K562 (cell line): Measurements from ENCODE around the gene PRR14. TPM values are rescaled to one million over a fixed set of nuclear protein-coding genes. Genes with fewer than 3 reads are reported as not detected.

Source experiments
- ATAC-seq: fragments of 200-7000 bp; cut with Tn5 transposase; 3 replicates; pipeline ENCODE4 v1.9.1; 2020; ENCODE audit warnings: moderate library complexity
- BruUV-seq: library from RNA; stranded (reverse); fragments of 400-500 nt; replicated peaks from 2 replicates; lab custom pipeline; 2021; lab: Mats Ljungman, UMichigan
- CTCF ChIA-PET: fragments of 300-600 bp; formaldehyde crosslinking; extraction: SDS; loops from one replicate; lab custom pipeline; 2021; ENCODE audit warnings: low intra/inter-chr PET ratio; lab: Yijun Ruan, JAX
- POLR2A ChIA-PET: fragments of 300-600, 350-650 bp; sonication (Branson Sonifier 250); formaldehyde crosslinking; extraction: SDS; loops from one replicate; lab custom pipeline; 2021; ENCODE audit warnings: antibody characterized with exemption, inconsistent platforms; lab: Yijun Ruan, JAX
- DNase-seq, 4 experiments: peaks; one replicate each; pipeline versions ENCODE4 v3.0.0 to v3.0.0-alpha.2; 2011 to 2018; ENCODE audit warnings: low spot score in 3 of 4, mixed read lengths in 3 of 4; ENCODE audit errors: extremely low read depth in 1 of 4
- FAIRE-seq: peaks from 2 replicates; lab custom pipeline; 2011; peaks lifted over from hg19 to GRCh38; lab: Jason Lieb, UNC
- H2AFZ ChIP-seq: 2 replicates; pipeline ENCODE4 v1.6.0; 2011; ENCODE audit warnings: low read depth, low read length, control low read depth, inconsistent platforms
- H3K27ac ChIP-seq: fragments of 200-600 bp; 3 replicates; pipeline ENCODE4 v1.8.0; 2011; ENCODE audit warnings: low read depth, mild to moderate bottlenecking, control low read depth, inconsistent platforms, low read length, moderate library complexity, mixed read lengths; ENCODE audit errors: extremely low read depth
- H3K27me3 ChIP-seq, 2 experiments: fragments of 300-600 bp in 1 of 2; 2 replicates in 1 of 2; 3 replicates in 1 of 2; pipeline versions ENCODE4 v1.6.0 to v1.8.0; 2011; ENCODE audit warnings: inconsistent platforms in 2 of 2, low read length in 2 of 2, mild to moderate bottlenecking in 1 of 2, mixed read lengths in 1 of 2, moderate library complexity in 1 of 2; ENCODE audit not compliant: control insufficient read depth in 2 of 2, insufficient read depth in 2 of 2
- H3K36me3 ChIP-seq: fragments of 300-600 bp; 3 replicates; pipeline ENCODE4 v1.8.0; 2011; ENCODE audit warnings: mild to moderate bottlenecking, low read length, inconsistent platforms; ENCODE audit not compliant: control insufficient read depth, insufficient read depth
- H3K4me1 ChIP-seq, 2 experiments: fragments of 200-600 bp in 1 of 2; replicated peaks in 1 of 2; 2 replicates in 1 of 2; 3 replicates in 1 of 2; pipeline versions ENCODE4 v1.5.1 to v1.8.0; 2011; ENCODE audit warnings: inconsistent platforms in 2 of 2, low read length in 2 of 2, mild to moderate bottlenecking in 1 of 2, mixed read lengths in 1 of 2, moderate library complexity in 1 of 2; ENCODE audit not compliant: control insufficient read depth in 2 of 2, insufficient read depth in 2 of 2
- H3K4me2 ChIP-seq: 2 replicates; pipeline ENCODE4 v1.6.1; 2011; ENCODE audit warnings: low read length, control low read depth, inconsistent platforms, mixed read lengths; ENCODE audit not compliant: insufficient read depth
- H3K4me3 ChIP-seq: fragments of 200-600 bp; sonication (generic), shearing (Covaris generic); 2 replicates; pipeline ENCODE4 v1.5.1; 2016; ENCODE audit warnings: control low read depth, inconsistent platforms
- H3K79me2 ChIP-seq: fragments of 200-600 bp; 3 replicates; pipeline ENCODE4 v1.8.0; 2011; ENCODE audit warnings: low read length, inconsistent platforms; ENCODE audit not compliant: control insufficient read depth, insufficient read depth
- H3K9ac ChIP-seq, 2 experiments: 2 replicates each; pipeline versions ENCODE4 v1.6.0 to v1.6.1; 2011; ENCODE audit warnings: low read depth in 2 of 2, low read length in 2 of 2, control low read depth in 1 of 2, inconsistent platforms in 1 of 2, mild to moderate bottlenecking in 1 of 2, mixed read lengths in 1 of 2; ENCODE audit not compliant: insufficient read depth in 1 of 2
- H3K9me1 ChIP-seq: one replicate; pipeline ENCODE4 v1.6.0; 2011; ENCODE audit warnings: inconsistent platforms, mild to moderate bottlenecking, low read length, moderate library complexity; ENCODE audit not compliant: control insufficient read depth, insufficient read depth
- H3K9me3 ChIP-seq: replicated peaks from 2 replicates; pipeline ENCODE4 v1.5.1; 2011; ENCODE audit warnings: low read depth, low read length, inconsistent platforms; ENCODE audit not compliant: control insufficient read depth, insufficient read depth
- H4K20me1 ChIP-seq: replicated peaks from 2 replicates; pipeline ENCODE4 v1.6.1; 2011; ENCODE audit warnings: low read length, inconsistent platforms, mixed read lengths; ENCODE audit not compliant: control insufficient read depth, insufficient read depth
- HSF4 ChIP-seq: fragments of 250-450 bp; sonication (Bioruptor Pico); IDR thresholded peaks from 2 replicates; pipeline ENCODE4 v2.1.2; 2022; ENCODE audit warnings: mild to moderate bottlenecking, moderate library complexity, borderline replicate concordance
- MEF2D ChIP-seq: conservative IDR thresholded peaks from 2 replicates; pipeline ENCODE4 v1.6.1; 2016; ENCODE audit warnings: low read depth, missing genetic modification characterization, missing compliant biosample characterization
- ZFX ChIP-seq: sonication (generic); formaldehyde crosslinking; IDR thresholded peaks from 2 replicates; pipeline ENCODE4 v1.8.0; 2022; ENCODE audit warnings: mild to moderate bottlenecking, missing genetic modification reagents, moderate library complexity
- WGBS: fragments of 100-300 bp; shearing (Covaris generic); methylation state at CpG from one replicate; pipeline ENCODE4 v1.1.6; 2016; ENCODE audit warnings: low coverage, mixed read lengths; ENCODE audit not compliant: insufficient coverage; ENCODE audit errors: missing lambda C conversion rate; 5-methylcytosine and 5-hydroxymethylcytosine counted together
- in situ Hi-C: fragments of 300-500 bp; cut with MboI; formaldehyde crosslinking; loops from 4 replicates; pipeline ENCODE4 v1.15.0; 2018; ENCODE audit warnings: inconsistent platforms, mixed read lengths
- intact Hi-C: fragments of 100-400 bp; cut with micrococcal nuclease; formaldehyde crosslinking; loops from 2 replicates; pipeline ENCODE4 v1.14.2; 2022
- polyA plus RNA-seq, 8 experiments: library from polyadenylated mRNA; depleted of rRNA in 4 of 8; stranded (reverse) in 5 of 8; unstranded in 3 of 8; fragments of >200 nt; fragmentation: Nextera tagmentation in 2 of 8; fragmentation: Illumina TruSeq in 1 of 8; extraction: Ambion mirVana in 2 of 8; extraction: Trizol in 1 of 8; gene quantifications; 2 replicates each; pipeline versions ENCODE4 v1.2.1 to v1.2.3, GENCODE V29; 2011 to 2014; ENCODE audit warnings: inconsistent platforms in 1 of 8, missing spikeins in 1 of 8
- total RNA-seq, 7 experiments: library from RNA; depleted of rRNA in 6 of 7; stranded (reverse); fragments of >200 nt in 6 of 7; fragmentation: Illumina TruSeq in 2 of 7; extraction: Trizol in 2 of 7; gene quantifications; 2 replicates each; pipeline versions ENCODE4 v1.2.1 to v1.2.3, GENCODE V29; 2011 to 2021; ENCODE audit warnings: low replicate concordance in 1 of 7
- TF ChIP-seq, protein P1 (sequence below): fragments of 450-650 bp; formaldehyde crosslinking; IDR thresholded peaks from 2 replicates; pipeline ENCODE4 v1.4.0; 2020; ENCODE audit warnings: mild to moderate bottlenecking, moderate library complexity

The PRR14 gene
- total and polyA plus RNA-seq, 9 of the 15 experiments (the other 6 are each of a cell fraction or from before 2014, with no cell fraction given) = 2.2 to 63.1 (median 11.5) TPM

DNA sequence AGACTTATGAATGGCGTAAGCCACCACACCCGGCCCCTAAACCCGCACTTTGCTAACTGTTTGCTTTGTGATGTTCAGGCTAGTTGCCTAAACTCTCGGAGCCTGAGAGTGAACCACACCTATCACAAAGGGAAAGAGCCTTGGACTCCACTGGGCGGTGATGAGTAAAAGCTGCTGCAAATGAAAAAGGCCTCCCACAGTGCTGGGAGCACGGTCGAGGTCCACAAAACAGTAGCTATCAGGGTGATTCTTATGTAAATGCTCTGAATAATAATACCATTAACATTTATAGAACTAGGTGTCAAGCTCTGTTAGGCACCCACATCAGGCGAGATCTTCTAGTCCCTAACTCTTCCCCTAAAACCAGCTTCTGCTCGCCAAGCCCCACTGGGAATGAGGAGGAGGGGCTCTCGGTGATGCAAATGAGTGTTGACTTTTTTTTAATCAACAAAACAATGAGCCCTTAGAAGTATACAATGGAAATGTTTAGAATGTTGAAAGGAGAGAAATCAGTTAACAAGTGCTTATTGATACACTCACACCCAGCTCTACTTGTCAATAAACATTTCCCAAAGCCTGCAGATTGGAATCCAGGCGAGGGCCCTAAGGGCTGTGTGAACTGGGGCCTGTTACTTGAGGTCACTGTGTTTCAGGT lies 27.3 kb downstream of the PRR14 start:
- H3K9me1 ChIP-seq = no peaks in the 10 kb centered on the region
- no peaks in the 10 kb centered on the region for H4K20me1 ChIP-seq
- no peaks in the 10 kb centered on the region for H3K79me2 ChIP-seq
- intact Hi-C loops = no loop called here
- no peaks in the 10 kb centered on the region for H3K27me3 ChIP-seq
- no peak for FAIRE-seq
- CTCF ChIA-PET = no interaction called here
- H2AFZ ChIP-seq = peak overlapping the region; percentile 77
- 65% methylated on average over 11 of the region's 11 CpGs for WGBS
- no peak for DNase-seq
- H3K9ac ChIP-seq = no peak overlapping the region; a peak in 1 of 4 replicates
- no TSS peak for BruUV-seq
- TF ChIP-seq, protein P1, sequence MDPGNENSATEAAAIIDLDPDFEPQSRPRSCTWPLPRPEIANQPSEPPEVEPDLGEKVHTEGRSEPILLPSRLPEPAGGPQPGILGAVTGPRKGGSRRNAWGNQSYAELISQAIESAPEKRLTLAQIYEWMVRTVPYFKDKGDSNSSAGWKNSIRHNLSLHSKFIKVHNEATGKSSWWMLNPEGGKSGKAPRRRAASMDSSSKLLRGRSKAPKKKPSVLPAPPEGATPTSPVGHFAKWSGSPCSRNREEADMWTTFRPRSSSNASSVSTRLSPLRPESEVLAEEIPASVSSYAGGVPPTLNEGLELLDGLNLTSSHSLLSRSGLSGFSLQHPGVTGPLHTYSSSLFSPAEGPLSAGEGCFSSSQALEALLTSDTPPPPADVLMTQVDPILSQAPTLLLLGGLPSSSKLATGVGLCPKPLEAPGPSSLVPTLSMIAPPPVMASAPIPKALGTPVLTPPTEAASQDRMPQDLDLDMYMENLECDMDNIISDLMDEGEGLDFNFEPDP (CRISPR knock-in tag) = no peak
- TF ChIP-seq MEF2D (tag) = no peak
- TF ChIP-seq HSF4 (CRISPR knock-in tag) = no peak
- 0 out of 2 replicates have a peak, but pooled peaks have one; percentile 31 for TF ChIP-seq ZFX
- TF ChIP-seq, all 486 proteins: peak for 1
- Histone ChIP-seq H3K27ac (peak overlapping the region; percentile 27; the same call in 1 of the 3 replicates), H3K9me3 (no peaks in the 10 kb centered on the region), H3K4me1 (peaks cover 10 to 11% of the 10 kb centered on the region in 2 experiments; a peak in 4 of 5 replicates), H3K4me3 (no peak overlapping the region), H3K4me2 (no peak overlapping the region), H3K36me3 (no peaks in the 10 kb centered on the region)
- in situ Hi-C loops = no loop called here
- POLR2A ChIA-PET = interaction anchor here (0.5 to 1.5 kb wide), 7 partner anchors 9 to 517 kb away, joined by 3 to 7 read pairs (median 3); partner anchors contain the start of gene FBRS
- ATAC-seq = peak; percentile 47
